Activated naive CD4-positive, alpha-beta T cell treated with anti-CD3 and anti-CD28 coated beads, Interleukin-2, amount 50 U/mL, for 16 hours (primary cell): ENCODE measurements around the gene SPAG7.

ENCODE experiments used
- DNase-seq: peaks from one replicate; pipeline ENCODE4 v3.0.0-alpha.2; 2020

SPAG7 gene

DNA sequence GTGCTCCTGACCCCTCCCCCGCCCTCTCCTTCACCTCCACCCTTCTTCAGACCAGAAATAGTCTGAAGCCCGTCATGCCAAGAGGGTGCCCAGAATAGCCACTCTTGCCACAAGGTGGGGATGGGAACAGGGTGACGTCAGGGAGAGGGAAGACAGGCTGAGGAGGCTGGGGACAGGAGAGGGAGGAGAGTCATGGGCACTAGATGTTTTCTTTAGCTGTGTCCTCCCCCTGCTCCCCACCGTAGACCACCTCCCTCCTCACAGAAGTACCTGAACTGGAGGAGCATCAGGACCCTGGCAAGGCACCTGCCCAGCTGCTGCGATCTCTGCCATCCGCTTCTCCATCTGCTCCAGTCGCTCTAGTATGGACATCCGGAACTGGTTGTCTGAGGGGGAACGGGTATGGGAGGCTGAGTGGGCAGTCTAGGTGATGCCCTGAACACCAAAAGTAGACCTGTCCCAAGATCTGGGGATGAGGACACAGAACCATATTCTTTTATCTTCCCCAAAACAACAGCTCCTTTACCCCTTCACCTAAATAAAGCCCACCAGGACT, 6.6 kb upstream of the SPAG7 start:
- no peak for DNase-seq

DNA sequence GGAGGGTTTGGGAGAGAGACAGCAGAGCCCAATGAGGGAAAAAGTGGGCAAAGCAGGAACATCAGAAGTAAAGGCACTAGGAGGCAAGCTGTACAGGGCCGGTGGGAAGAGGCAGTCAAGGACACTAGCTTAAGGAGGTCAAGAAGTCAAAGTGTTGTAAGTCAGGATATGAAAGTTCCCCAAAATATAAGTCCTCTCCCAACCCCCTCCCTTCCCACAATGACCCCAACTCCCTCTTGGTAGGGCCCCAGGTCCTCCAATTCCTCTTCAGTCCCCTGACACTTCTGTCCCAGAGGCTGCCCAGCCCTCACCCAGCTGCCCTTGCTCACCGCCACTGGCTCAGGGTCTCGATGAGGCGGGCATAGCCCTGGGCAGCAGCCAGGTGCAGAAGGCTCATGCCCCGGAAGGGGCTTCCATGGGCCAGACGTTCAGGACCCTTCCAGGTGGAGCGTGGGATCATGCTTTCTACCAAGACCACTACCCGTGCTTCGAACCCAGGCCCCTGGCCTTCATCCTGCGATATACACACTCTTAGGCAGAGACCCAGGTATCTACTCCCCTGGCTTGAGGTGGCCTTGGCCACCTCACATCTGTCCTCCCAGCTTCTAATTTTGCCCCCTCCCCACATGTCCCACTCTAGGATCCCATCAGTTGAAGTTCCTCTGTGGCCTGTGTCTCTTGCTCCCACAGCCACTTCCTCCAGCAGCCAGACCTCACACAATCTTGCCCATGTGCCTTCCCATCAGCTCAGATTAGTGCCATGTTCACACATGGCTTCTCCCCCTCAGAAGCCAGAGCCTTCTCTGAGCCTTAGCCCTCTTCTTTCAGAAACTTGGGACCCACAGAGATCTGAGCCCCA, 5.9 kb upstream of the SPAG7 start:
- no peak for DNase-seq

DNA sequence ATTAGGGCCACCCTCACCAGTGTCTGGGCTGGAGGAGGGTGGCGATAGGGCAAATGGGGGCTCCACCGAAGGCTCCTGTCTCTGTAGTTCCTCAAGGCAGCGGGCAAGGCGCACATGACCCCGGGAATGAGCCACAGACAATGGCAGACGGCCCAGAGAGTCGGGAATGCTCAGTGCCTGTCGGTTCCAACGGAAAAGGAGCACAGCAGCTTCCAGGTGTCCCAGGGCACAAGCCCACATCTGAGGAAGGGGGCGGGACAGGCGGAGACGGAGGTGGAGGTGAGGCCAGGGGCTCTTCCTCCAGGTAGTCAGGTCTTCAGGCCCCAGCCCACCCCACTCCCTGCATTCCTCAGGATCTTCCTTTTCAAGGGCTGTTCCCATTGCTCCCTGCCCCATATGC, 5.1 kb upstream of the SPAG7 start:
- no peak for DNase-seq

DNA sequence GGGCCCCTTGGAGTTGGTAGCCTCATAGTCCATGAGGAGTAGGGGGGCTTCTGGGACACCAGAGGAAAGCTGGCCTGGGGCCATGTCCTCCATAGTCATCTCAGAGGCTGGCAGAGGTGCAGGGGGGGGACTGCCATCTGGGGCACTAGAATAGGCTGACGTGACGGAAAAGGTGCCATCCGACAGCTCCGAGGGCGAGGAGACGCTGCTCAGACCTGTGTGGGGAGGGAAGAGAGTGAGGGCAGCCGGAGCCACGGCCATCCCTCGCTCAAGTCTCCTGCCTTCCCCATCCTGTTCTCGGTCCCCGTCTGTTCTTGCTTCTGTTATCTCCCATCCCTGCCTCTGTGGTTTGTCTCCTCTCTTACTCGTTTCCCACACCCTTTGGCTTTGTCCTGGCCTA, 4.7 kb upstream of the SPAG7 start:
- no peak for DNase-seq

DNA sequence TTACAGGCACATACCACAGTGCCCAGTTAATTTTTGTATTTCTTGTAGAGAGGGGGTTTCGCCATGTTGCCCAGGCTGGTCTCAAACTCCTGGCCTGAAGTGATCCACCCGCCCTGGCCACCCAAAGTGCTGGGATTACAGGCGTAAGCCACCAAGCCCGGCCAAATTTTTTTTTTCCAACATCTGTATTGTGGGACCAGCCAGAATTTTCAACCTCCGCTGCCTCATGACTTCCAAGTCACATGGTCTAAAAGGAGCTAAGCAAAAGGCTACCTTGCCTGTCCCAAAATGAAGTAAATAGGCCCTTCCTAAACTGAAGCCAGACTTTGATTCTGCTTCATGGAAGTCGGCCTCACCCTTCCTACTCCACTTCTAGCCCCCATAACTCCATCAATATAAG, 4.2 kb upstream of the SPAG7 start:
- no peak for DNase-seq

DNA sequence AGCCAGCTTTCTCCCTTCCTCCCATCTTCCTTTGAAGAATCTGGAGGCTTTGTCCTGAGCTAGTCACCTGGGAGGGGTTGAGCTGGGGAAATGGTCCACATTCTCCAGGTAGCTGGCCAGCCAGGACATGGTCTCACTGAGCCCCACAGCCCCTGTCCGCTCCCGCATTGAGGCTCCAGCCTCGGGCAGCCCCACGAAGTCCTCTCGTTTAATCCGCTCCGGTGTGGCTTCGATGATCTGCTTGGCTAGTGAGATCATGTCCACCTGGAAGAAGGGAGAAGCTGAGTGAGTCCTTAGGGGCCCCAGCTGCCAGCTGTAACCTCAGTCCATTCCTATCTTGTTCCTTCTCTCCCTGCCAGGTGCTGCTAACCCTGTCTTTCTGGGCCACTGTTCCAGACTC, 2.7 kb upstream of the SPAG7 start:
- no peak for DNase-seq

DNA sequence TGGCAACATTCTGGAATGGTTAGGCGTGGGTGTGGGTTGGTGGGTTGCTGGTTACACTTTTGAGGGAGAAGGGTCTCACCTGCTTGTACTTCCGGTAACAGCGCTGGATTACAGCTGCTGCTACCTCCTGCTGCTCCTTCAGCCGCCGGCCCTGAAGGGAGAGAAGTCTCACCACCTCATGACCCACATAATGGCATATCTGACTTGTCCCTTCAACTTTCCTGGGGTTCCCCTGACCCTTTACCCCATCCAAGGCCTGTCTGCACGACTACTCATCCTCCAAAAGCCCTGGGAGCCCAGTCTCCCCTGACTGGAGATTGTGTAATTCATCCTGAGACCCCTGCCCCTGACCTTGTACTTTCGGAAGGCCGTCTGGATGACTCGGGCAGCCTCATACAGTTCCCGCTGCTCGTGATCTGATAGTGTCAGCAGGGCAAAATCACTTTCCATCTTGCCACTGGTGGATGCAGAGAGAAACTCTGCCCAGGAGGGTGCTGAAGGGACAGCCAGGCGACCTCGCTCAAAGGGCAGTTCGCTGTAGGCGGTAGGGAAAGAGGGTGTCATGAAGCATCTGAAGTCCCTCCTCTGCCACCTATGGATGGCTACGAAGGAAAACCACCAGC, 2.0 kb upstream of the SPAG7 start:
- DNase-seq = no peak

DNA sequence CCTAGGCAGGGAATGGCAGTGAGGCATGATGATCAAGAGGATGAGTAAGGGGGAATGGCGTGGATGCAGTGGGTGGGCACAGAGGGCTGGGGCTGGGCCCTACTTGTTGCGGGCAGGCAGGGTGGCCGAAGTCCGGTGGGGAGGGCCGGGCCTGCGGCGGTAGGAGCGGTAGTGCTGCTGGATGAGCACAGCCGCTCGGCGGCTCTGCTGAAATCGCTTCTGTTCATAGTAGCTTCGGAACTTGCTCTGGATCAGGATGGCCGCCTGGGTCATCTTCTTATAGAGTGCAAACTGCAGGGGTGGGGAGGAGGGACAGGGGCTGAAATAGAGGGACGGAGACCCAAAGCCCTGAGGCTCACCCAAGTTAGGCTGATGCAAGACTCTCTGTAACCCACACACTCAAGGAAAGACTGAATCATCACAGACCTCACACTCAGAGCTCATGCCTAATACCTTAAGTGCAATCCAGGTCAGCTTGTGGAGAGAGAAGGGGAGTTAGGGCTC, 1.5 kb upstream of the SPAG7 start:
- peak; percentile 51 for DNase-seq

DNA sequence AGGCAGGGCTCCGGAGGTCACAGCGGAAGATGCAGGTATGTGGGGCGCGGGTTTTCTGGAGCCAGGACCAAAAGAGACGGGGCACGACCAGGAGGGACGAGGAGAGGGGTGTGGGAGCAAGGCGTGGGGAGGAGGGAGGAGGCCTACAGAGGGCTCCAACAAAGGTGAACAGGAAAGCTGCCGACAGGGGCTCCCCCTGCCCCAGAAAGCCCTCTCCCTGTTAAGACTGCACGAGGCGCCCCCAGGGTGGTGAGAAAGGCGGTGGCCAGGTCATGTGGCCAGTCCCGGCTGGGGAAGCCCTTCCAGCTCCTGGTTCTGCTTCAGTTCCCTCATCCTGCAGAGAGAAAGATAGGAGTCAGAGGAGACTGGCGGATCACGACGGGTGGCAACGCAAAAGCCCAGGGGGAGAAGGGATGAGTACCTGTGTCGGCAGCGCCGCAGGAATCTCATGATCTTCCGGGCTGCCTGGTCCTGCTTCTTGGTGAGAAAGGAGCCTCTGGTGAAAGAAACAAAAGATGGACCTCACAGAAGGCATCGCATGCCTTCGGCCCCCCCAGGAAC, 949 bp upstream of the SPAG7 start:
- peak; percentile 54 for DNase-seq

DNA sequence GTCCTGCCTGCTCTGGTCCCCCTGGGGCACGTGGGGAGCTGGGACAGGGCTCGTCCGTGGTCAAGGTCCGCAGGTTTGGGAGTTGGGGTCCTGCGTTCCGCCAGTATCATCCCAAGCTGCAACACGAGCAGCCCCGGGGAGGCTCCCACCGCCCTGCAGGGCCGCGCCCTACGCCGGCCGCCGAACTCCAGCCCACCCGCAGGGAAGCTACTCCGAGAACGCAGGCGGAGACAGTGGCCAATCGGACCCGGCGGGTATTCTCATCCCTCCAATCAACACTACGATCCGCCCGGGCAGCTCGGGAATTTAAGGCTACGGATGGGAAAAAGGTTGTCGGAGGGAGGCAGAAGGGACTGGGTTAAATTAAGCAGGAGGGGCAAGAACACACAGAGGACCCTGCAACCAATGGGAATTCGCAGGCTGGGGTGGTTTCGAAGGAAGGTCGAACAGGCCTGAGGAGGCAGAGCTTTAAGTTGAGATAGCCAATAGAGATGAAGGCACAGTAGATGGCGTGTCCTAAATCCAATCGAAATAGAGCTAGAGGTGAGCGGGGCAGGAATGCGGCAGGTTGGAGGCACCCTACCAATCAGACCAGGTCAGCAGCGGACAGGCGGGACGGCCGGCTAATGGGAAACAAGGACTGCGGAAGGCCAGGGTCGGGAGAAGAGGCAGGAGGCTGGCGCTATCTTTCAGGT, 626 bp downstream of the SPAG7 start:
- peak; percentile 93 for DNase-seq

DNA sequence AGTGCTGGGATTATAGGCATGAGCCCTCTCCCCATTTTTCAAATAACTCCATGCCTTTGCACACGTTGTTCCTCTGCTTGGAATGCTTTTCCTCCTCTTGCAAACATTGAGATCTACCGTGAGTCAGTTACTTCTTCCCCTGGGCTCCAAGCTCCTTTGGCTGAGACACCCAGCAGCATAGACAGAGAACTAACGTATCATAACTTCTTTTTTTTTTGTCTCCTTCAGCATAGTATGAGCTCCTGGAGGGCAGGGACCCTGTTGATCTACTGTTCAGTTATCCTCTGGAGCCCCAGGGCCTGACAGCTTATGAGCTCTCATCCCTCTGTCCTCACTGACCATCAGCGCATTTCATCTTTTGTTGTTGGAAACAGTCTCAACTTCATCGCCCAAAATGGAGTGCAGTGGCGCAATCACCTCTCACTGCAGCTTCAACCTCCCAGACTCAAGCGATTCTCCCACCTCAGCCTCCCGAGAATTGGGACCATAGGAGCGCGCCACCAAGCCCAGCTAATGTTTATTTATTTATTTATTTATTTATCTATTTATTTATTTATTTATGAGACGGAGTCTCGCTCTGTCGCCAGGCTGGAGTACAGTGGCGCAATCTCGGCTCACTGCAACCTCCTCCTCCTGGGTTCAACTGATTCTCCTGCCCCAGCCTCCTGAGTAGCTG, 2.2 kb downstream of the SPAG7 start:
- no peak for DNase-seq

DNA sequence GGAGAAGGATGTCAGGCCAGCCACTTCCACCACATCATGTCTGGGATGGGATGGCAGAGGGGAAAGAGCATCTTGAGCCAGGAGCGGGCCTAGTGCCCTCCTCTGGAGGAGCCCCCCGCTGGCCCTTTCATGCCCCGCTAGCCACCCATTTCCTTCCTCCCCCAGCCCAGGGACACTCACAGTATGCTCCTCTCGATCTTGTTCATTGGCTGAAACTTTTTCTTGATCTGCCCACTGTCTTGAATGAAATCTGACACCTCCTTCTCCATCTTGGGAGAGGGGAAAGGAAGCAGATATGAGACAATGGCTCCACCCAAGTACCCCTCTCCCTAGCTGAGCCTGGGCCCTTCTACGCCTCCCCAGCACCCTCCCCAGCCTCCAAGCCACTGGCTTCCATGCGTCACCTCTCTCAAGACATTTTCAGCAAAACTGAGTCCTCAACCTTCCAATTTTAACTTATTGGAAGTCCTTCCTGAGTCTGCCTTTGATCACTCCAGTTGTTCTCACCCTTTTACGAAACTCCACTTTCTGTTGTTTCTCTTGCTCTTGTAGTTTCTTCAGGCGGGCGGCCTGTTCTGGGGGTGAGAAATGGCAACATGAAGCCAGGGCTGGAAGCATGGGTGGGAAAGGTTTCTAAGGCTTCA, 7.2 kb downstream of the SPAG7 start:
- DNase-seq = no peak

DNA sequence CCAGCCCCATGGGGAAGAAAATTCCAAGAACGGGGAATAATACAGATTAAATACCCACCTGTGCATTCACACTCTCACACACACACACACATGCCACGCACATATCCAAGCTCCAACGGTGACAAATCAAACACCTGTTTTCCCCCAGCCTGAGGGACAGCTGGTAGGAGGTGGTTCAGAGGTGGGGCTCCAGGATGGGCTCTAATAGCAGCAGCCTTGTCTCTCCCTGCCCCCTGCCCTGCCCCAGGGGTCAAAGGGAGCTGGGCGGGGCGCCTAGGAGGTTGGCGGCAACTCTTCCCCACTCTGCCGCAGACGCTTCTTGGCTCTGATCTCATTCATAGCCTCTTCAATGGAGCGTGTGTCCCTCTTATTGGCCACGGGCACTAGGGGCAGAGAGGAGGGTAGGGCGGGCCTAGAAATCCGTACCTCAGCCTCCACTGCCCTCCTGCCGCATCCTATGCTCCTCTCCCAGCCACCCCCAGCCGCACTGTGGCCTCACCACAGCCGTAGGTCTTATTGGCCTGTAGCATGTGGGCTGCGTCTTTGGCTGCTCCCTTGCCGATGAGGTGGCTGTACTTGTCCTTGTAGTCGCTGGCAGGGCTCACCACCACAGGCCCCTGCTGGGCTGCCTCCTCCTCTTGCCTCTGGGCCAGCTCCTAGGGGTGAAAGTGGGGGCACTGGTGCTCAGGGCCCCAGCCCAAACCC, 8.2 kb downstream of the SPAG7 start:
- DNase-seq = no peak

DNA sequence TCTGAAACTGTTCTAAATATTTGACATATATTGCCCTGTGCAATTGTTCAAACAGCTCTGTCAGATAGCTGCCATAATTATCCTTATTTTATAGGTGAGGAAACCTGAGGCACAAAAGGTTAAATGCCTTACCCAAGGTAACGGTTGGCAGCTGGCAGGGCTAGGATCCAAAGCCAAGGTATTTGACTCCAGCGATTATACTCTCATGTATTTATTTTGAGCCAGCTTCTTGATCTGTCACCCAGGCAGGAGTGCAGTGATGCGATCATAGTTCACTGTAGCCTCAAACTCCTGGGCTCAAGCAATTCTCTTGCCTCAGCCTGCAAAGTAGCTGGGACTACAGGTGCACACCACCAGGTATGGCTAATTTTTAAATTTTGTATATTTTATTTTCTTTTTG, 9.5 kb downstream of the SPAG7 start:
- DNase-seq = no peak

DNA sequence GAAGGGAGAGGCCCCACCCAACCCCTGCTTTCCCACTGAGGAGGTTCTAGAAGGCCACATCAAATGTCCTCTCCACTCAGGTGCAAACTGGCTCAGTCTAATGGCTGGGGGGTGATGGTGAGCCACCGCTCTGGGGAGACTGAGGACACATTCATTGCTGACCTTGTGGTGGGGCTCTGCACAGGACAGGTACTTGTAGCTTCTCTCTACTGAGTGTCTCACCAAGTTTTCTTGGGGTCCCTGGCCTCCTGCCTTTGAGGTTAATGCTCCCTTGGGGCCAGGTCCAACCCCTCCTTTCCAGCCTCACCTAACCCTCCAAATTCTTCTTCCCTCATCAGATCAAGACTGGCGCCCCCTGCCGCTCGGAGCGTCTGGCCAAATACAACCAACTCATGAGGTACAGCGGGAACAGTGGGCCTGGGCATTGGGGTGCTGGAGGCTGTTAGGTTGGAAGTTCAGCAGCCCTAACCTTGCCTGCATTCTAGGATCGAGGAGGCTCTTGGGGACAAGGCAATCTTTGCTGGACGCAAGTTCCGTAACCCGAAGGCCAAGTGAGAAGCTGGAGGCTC, 11.0 kb downstream of the SPAG7 start:
- DNase-seq = peak; percentile 50

DNA sequence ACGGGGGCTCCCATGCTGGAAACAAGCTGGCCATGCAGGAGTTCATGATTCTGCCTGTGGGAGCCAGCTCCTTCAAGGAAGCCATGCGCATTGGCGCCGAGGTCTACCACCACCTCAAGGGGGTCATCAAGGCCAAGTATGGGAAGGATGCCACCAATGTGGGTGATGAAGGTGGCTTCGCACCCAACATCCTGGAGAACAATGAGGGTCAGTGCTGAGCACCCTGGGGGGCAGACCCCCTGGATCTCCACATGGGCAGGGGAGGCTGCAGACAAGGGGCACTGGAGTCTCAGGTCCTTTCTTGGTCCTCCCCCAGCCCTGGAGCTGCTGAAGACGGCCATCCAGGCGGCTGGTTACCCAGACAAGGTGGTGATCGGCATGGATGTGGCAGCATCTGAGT, 12.5 kb downstream of the SPAG7 start:
- no peak for DNase-seq

DNA sequence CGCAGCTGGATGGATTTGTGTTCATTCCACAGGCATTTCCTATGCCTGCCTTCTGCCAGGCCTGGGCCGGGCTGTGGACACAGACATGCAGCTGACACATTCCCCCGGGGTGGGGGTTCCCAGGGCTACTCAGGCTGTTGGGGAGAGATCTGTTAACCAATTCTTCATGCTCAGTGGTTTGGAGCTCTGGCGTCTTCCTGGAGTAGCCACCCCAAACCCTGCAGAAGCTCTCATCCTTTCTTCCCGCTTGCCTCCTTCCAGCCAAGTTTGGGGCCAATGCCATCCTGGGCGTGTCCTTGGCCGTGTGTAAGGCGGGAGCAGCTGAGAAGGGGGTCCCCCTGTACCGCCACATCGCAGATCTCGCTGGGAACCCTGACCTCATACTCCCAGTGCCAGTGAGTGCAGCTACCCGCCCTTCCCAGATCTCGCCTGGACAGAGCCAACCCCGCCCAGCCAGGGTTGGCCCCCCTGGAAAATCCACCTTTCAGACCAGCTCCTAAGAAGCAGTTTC, 14.1 kb downstream of the SPAG7 start:
- DNase-seq = no peak

DNA sequence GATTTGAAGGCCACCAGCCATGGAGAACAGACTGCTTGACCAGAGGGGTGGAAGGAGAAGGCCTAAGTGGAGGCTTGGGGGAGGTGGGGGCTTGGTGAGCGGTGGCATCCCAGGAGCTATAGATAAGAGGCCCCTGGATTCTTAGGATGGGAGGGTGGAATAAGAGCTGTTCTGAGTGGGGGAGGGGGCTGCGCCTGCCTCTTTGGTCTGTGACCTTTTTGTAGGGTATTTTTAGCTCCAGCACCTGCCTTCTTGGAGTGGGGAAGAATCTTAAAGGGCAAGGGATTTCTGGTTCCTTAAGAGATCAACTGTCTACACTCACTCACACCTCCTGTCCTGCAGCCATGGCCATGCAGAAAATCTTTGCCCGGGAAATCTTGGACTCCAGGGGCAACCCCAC, 16.1 kb downstream of the SPAG7 start:
- no peak for DNase-seq

DNA sequence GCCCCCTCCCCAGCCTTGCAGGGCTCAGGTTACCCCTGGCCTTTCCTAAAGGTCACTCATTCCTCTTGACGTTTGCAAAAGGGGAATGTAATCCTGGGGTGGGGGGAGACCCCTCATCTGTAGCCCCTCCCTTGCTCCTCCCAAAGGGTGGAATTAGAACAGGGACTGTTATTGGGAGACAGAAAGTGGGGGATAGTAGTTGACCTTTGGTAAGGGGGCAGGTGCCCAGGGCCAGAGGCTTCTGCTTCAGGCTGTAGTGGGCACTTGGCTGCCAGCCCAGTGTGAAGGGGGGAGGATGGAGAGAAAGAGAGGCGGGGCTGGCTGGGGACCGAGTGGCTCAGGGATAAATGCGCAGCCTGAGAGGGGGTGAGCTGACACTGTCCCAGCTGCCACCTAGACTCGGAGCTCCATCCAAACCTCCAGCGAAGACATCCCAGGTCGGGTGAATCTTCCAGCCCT, 16.8 kb downstream of the SPAG7 start, which contains the start of gene ENO3:
TSS of gene ENO3 (plus strand) at position 374 of the 459 bp plus-strand sequence. CDS start 711 bp downstream, outside the sequence.
- no peak for DNase-seq

DNA sequence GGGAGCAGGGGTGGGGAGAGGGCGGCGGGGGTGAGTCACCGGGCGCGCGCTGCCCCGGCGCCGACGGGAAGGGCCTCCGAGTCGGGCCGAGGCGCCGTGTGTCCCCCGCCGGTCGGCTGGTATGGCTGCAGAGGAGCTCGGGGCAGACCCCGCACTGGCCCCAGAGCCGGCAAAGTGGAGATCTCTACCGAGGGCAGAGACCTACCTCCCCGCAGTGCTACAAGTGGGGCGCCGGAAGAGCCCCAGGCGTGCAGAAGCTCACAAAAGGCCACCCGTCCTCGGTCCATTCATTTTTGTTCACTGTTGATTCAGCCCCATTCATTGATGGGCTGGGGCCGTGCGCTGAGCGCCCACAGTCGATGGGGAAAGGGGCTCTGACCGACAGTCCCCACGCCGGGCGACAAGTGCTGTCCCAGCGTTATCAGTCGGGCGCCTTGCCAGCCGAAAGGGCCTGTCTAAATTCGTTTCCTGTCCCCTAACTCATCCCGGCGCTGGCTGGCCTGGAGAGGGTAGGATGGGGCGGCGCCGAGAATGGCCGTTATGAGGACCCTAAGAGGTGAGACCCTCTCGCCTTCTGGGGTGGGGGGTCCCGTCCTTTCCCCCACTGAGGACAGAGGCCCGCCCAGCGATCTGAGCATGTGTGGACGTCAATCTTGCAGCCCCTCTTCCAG, 17.4 kb downstream of the SPAG7 start:
- peak; percentile 41 for DNase-seq
